Measurements from ENCODE around the gene SPEM2.

The SPEM2 gene

GRCh38 chr17:7403977-7404736 is 21.3 kb upstream of the SPEM2 start, which contains the start of gene TMEM256:
Gene TMEM256 (minus strand): TSS chr17:7404097. CDS start chr17:7404084, 13 bp downstream.
- peak; percentile 97 for DNase-seq

GRCh38 chr17:7404737-7405349 is 20.6 kb upstream of the SPEM2 start:
- DNase-seq: no peak

- DNase-seq: no peak
Measured at GRCh38 chr17:7405350-7406234, 19.8 kb upstream of the SPEM2 start.

GRCh38 chr17:7406235-7406825 is 19.1 kb upstream of the SPEM2 start:
- DNase-seq: no peak

GRCh38 chr17:7407082-7407481 is 18.3 kb upstream of the SPEM2 start:
- DNase-seq: no peak

- no peak for DNase-seq
Measured at GRCh38 chr17:7407485-7408251, 17.7 kb upstream of the SPEM2 start, which contains the start of gene NLGN2. Gene NLGN2 (plus strand): TSS chr17:7407845. CDS start chr17:7408256, 411 bp downstream.

GRCh38 chr17:7408252-7408727 is 17.1 kb upstream of the SPEM2 start:
- no peak for DNase-seq

- no peak for DNase-seq
Measured at GRCh38 chr17:7408863-7409262, 16.6 kb upstream of the SPEM2 start.

- DNase-seq: no peak
Measured at GRCh38 chr17:7409716-7410115, 15.7 kb upstream of the SPEM2 start.

GRCh38 chr17:7410634-7411426 is 14.6 kb upstream of the SPEM2 start:
- no peak for DNase-seq

GRCh38 chr17:7411427-7411750 is 14.0 kb upstream of the SPEM2 start:
- no peak for DNase-seq

- no peak for DNase-seq
Measured at GRCh38 chr17:7413346-7413985, 11.9 kb upstream of the SPEM2 start.

- no peak for DNase-seq
Measured at GRCh38 chr17:7414837-7415236, 10.6 kb upstream of the SPEM2 start.

- DNase-seq: no peak
Measured at GRCh38 chr17:7415784-7416183, 9.6 kb upstream of the SPEM2 start.

GRCh38 chr17:7416323-7416722 is 9.1 kb upstream of the SPEM2 start:
- no peak for DNase-seq

- DNase-seq: no peak
Measured at GRCh38 chr17:7417056-7417655, 8.3 kb upstream of the SPEM2 start.

- no peak for DNase-seq
Measured at GRCh38 chr17:7418472-7419152, 6.8 kb upstream of the SPEM2 start.

- DNase-seq: no peak
Measured at GRCh38 chr17:7419819-7420610, 5.4 kb upstream of the SPEM2 start, which contains the start of gene SPEM1. Gene SPEM1 (plus strand): TSS chr17:7420324. CDS start chr17:7420385, 61 bp downstream.

- no peak for DNase-seq
Measured at GRCh38 chr17:7421186-7421585, 4.2 kb upstream of the SPEM2 start.
